Measurements from ENCODE around the gene SLC6A4.

Gene SLC6A4

GRCh38 chr17:30228011-30228410 lies 7.5 kb downstream of the SLC6A4 start:
- H3K4me1 Mint-ChIP-seq, result peaks cover 58% of the 10 kb centered on the region
- H3K27ac Mint-ChIP-seq, result no peak overlapping the region
- H3K4me3 Mint-ChIP-seq, result no peak overlapping the region
- H3K36me3 Mint-ChIP-seq (ENCODE audit: low read depth), result no peaks in the 10 kb centered on the region
- TF ChIP-seq, protein P1, sequence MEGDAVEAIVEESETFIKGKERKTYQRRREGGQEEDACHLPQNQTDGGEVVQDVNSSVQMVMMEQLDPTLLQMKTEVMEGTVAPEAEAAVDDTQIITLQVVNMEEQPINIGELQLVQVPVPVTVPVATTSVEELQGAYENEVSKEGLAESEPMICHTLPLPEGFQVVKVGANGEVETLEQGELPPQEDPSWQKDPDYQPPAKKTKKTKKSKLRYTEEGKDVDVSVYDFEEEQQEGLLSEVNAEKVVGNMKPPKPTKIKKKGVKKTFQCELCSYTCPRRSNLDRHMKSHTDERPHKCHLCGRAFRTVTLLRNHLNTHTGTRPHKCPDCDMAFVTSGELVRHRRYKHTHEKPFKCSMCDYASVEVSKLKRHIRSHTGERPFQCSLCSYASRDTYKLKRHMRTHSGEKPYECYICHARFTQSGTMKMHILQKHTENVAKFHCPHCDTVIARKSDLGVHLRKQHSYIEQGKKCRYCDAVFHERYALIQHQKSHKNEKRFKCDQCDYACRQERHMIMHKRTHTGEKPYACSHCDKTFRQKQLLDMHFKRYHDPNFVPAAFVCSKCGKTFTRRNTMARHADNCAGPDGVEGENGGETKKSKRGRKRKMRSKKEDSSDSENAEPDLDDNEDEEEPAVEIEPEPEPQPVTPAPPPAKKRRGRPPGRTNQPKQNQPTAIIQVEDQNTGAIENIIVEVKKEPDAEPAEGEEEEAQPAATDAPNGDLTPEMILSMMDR (IDR thresholded peaks at IDR 0.05), result no peak
- H3K9me3 Mint-ChIP-seq, result no peaks in the 10 kb centered on the region
- peaks cover 48% of the 10 kb centered on the region for H3K27me3 Mint-ChIP-seq (ENCODE audit: low read depth, poor library complexity)
- no peak for DNase-seq

DNA sequence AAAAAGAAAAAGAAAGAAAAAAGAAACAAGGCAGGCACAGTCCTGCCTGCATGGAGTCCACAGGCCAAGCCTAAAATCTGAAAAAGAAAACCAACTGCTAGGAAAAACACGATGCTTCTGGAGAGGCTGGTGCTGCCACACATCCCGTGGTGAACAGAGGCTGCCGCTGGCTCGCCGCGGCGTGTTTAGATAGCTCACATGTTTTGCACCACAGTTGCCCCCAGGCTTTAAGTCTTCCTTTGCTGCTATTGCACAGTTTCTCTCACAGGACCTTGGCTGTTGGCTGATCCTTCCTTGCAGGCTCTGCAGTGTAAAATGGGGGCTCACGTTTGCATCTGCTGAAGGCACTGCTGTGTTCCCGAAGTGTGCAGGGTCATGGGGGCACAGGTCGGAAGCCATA lies 8.6 kb downstream of the SLC6A4 start:
- H3K4me1 Mint-ChIP-seq, result peaks cover 56% of the 10 kb centered on the region
- no peak overlapping the region for H3K27ac Mint-ChIP-seq
- peaks cover 39% of the 10 kb centered on the region for H3K27me3 Mint-ChIP-seq (ENCODE audit: low read depth, poor library complexity)
- TF ChIP-seq, protein P1 (IDR thresholded peaks at IDR 0.05), result no peak
- DNase-seq, result no peak
- no peak overlapping the region for H3K4me3 Mint-ChIP-seq
- H3K36me3 Mint-ChIP-seq (ENCODE audit: low read depth), result no peaks in the 10 kb centered on the region
- no peaks in the 10 kb centered on the region for H3K9me3 Mint-ChIP-seq

GRCh38 chr17:30225919-30226553 lies 9.5 kb downstream of the SLC6A4 start:
- TF ChIP-seq, protein P1 (IDR thresholded peaks at IDR 0.05), result no peak
- no peak overlapping the region for H3K27ac Mint-ChIP-seq
- H3K36me3 Mint-ChIP-seq (ENCODE audit: low read depth), result no peaks in the 10 kb centered on the region
- H3K4me3 Mint-ChIP-seq, result no peak overlapping the region
- H3K9me3 Mint-ChIP-seq, result no peaks in the 10 kb centered on the region
- H3K27me3 Mint-ChIP-seq (ENCODE audit: low read depth, poor library complexity), result peaks cover 37% of the 10 kb centered on the region
- DNase-seq, result no peak
- peaks cover 57% of the 10 kb centered on the region for H3K4me1 Mint-ChIP-seq

GRCh38 chr17:30225112-30225511 lies 10.4 kb downstream of the SLC6A4 start:
- peaks cover 28% of the 10 kb centered on the region for H3K27me3 Mint-ChIP-seq (ENCODE audit: low read depth, poor library complexity)
- no peaks in the 10 kb centered on the region for H3K36me3 Mint-ChIP-seq (ENCODE audit: low read depth)
- TF ChIP-seq, protein P1 (IDR thresholded peaks at IDR 0.05), result no peak
- H3K27ac Mint-ChIP-seq, result no peak overlapping the region
- H3K4me3 Mint-ChIP-seq, result no peak overlapping the region
- DNase-seq, result no peak
- H3K9me3 Mint-ChIP-seq, result no peaks in the 10 kb centered on the region
- peaks cover 63% of the 10 kb centered on the region for H3K4me1 Mint-ChIP-seq

DNA sequence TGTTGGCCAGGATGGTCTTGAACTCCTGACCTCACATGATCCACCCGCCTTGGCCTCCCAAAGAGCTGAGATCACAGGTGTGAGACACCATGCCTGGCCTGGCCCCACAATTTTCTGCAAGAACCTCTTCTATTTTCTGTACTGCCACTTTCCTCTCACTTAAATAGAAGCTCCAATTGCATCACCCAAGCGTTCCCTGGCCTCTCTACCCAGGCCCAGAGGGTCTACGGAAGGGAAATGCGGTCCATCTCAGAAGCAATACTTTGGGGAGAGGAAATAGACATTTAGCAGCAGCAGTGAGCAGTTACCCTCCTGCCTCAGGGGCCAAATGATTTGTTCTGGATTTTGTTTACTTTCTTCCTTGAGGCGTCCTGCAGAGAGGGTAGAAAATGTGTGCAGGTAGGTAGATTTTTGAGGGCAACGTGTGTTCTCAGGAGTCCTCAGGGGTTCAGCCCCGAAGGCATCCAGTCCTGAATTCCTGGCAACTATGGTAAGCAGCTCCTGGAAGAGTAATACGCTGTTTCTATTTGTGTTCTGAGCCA lies 11.0 kb downstream of the SLC6A4 start:
- Mint-ChIP-seq H3K27ac (no peak overlapping the region), H3K4me1 (peaks cover 67% of the 10 kb centered on the region), H3K36me3 (ENCODE audit: low read depth) (no peaks in the 10 kb centered on the region), H3K9me3 (no peaks in the 10 kb centered on the region), H3K4me3 (no peak overlapping the region), H3K27me3 (ENCODE audit: low read depth, poor library complexity) (peaks cover 25% of the 10 kb centered on the region)
- DNase-seq, result no peak
- TF ChIP-seq, protein P1 (IDR thresholded peaks at IDR 0.05), result no peak

DNA sequence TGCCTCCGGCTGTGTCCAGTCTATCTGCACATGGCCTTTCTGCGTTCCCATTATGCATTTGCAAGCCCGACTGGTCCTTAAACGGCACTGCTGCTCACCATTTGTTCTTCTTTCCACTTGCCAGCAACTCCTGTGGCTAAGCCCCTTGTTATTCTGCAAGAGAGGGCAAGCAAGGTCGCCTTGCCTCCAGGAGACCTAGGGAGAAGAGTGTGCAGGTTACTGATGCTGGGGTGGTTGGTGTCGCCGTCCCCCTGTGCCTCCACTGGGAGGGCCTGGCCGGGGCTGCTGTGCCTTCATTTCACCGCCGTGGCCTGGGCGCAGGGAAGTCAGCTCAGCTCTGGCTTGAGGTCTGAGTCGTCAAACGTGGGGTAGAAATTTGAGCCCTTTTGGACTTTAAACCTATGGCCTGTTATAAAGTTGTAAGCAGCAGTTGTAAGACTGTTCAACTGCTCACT lies 12.7 kb downstream of the SLC6A4 start:
- TF ChIP-seq, protein P1 (IDR thresholded peaks at IDR 0.05), result no peak
- H3K4me3 Mint-ChIP-seq, result no peak overlapping the region
- H3K36me3 Mint-ChIP-seq (ENCODE audit: low read depth), result no peaks in the 10 kb centered on the region
- DNase-seq, result no peak
- H3K27ac Mint-ChIP-seq, result no peak overlapping the region
- H3K4me1 Mint-ChIP-seq, result peaks cover 64% of the 10 kb centered on the region
- peaks cover 9% of the 10 kb centered on the region for H3K27me3 Mint-ChIP-seq (ENCODE audit: low read depth, poor library complexity)
- no peaks in the 10 kb centered on the region for H3K9me3 Mint-ChIP-seq
